Endodermal cell (in vitro differentiated cells): ENCODE results near the gene LPP. TPM values are rescaled to one million over a fixed set of nuclear protein-coding genes. Genes with fewer than 3 reads are reported as not detected.

ENCODE experiments used
- DNase-seq: peaks from one replicate; pipeline ENCODE4 v3.0.0-alpha.2; 2017
- H3K27ac ChIP-seq: 2 replicates; pipeline ENCODE4 v1.5.1; 2013; ENCODE audit warnings: mild to moderate bottlenecking, low read depth, low read length, moderate library complexity
- H3K27me3 ChIP-seq: 2 replicates; pipeline ENCODE4 v1.6.1; 2013; ENCODE audit warnings: mild to moderate bottlenecking, low read length, moderate library complexity; ENCODE audit not compliant: insufficient read depth, control insufficient read depth, poor library complexity, severe bottlenecking
- H3K36me3 ChIP-seq: 2 replicates; pipeline ENCODE4 v1.7.0; 2013; ENCODE audit warnings: mild to moderate bottlenecking, low read length, moderate library complexity; ENCODE audit not compliant: control insufficient read depth, insufficient read depth
- H3K4me1 ChIP-seq: one replicate; pipeline ENCODE4 v1.7.0; 2013; ENCODE audit warnings: low read length; ENCODE audit not compliant: control insufficient read depth, insufficient read depth
- H3K4me3 ChIP-seq: 2 replicates; pipeline ENCODE4 v1.5.1; 2013; ENCODE audit warnings: mild to moderate bottlenecking, low read length, moderate library complexity
- H3K9ac ChIP-seq: 2 replicates; pipeline ENCODE4 v1.6.1; 2013; ENCODE audit warnings: mild to moderate bottlenecking, low read length, moderate library complexity; ENCODE audit not compliant: poor library complexity, severe bottlenecking; ENCODE audit errors: extremely low read depth
- H3K9me3 ChIP-seq: 2 replicates; pipeline ENCODE4 v1.6.1; 2013; ENCODE audit warnings: mild to moderate bottlenecking, low read length, moderate library complexity; ENCODE audit not compliant: control insufficient read depth
- H3K27ac Mint-ChIP-seq: 2 replicates; pipeline ENCODE4 v1.8.0; 2020; ENCODE audit warnings: mixed read lengths
- H3K27me3 Mint-ChIP-seq: 2 replicates; pipeline ENCODE4 v1.8.0; 2021; ENCODE audit warnings: mild to moderate bottlenecking, mixed read lengths; ENCODE audit not compliant: insufficient read depth
- H3K36me3 Mint-ChIP-seq: 2 replicates; pipeline ENCODE4 v1.8.0; 2020; ENCODE audit warnings: low read depth, mixed read lengths
- H3K4me1 Mint-ChIP-seq: 2 replicates; pipeline ENCODE4 v1.8.0; 2020; ENCODE audit warnings: mixed read lengths
- H3K4me3 Mint-ChIP-seq: 2 replicates; pipeline ENCODE4 v1.8.0; 2020; ENCODE audit warnings: mild to moderate bottlenecking, moderate library complexity, mixed read lengths
- H3K9me3 Mint-ChIP-seq: 2 replicates; pipeline ENCODE4 v1.8.0; 2020; ENCODE audit warnings: mild to moderate bottlenecking, mixed read lengths
- CTCF ChIP-seq: fragments of 200-600 bp; sonication (generic); conservative IDR thresholded peaks from 2 replicates; pipeline ENCODE4 v1.5.0; 2021; ENCODE audit warnings: antibody characterized with exemption, mild to moderate bottlenecking
- WGBS, 2 experiments: methylation state at CpG; one replicate each; pipeline versions ENCODE4 v1.1.5 to v1.1.7; 2013; ENCODE audit warnings: missing lambda C conversion rate in 2 of 2, mixed read lengths in 1 of 2; ENCODE audit not compliant: insufficient coverage in 1 of 2, insufficient read length in 1 of 2; 5-methylcytosine and 5-hydroxymethylcytosine counted together
- total RNA-seq, 2 donors: library from RNA; stranded (reverse); fragmentation: NEBNext Ultra II Directional in 1 of 2; extraction: Animal tissue kit (Norgen Biotek cat#: 25700) in 1 of 2; gene quantifications; 2 replicates in 1 of 2; 3 replicates in 1 of 2; pipeline ENCODE4 v1.2.1, GENCODE V29; 2021

The LPP gene
- total RNA-seq, 2 donors from 2014 or later, result 78.0 to 105 TPM

GRCh38 chr3:188488801-188489200 lies 334.8 kb downstream of the LPP start:
- no peak for DNase-seq
- no peak for TF ChIP-seq CTCF
- Histone ChIP-seq H3K27ac (no peak overlapping the region), H3K4me1 (no peaks in the 10 kb centered on the region), H3K9me3 (no peaks in the 10 kb centered on the region), H3K4me3 (no peak overlapping the region), H3K9ac (no peak overlapping the region), H3K27me3 (no peaks in the 10 kb centered on the region), H3K36me3 (peaks cover 61% of the 10 kb centered on the region)
- no peak overlapping the region for H3K4me3 Mint-ChIP-seq
- H3K9me3 Mint-ChIP-seq, result no peaks in the 10 kb centered on the region
- no peak overlapping the region for H3K27ac Mint-ChIP-seq
- H3K36me3 Mint-ChIP-seq, result peaks cover 30% of the 10 kb centered on the region
- no peaks in the 10 kb centered on the region for H3K27me3 Mint-ChIP-seq
- WGBS, 2 experiments, result 78 to 94% methylated on average over 2 to 6 of the region's 6 CpGs
- H3K4me1 Mint-ChIP-seq, result no peaks in the 10 kb centered on the region

- no peaks in the 10 kb centered on the region for H3K27me3 ChIP-seq
- no peak for DNase-seq
- Mint-ChIP-seq H3K27ac (no peak overlapping the region), H3K36me3 (peaks cover 25% of the 10 kb centered on the region), H3K27me3 (no peaks in the 10 kb centered on the region), H3K4me1 (peaks cover 4% of the 10 kb centered on the region), H3K4me3 (no peak overlapping the region), H3K9me3 (no peaks in the 10 kb centered on the region)
- no peak overlapping the region for H3K27ac ChIP-seq
- no peak for TF ChIP-seq CTCF
- H3K4me1 ChIP-seq, result no peaks in the 10 kb centered on the region
- peaks cover 51% of the 10 kb centered on the region for H3K36me3 ChIP-seq
- no peak overlapping the region for H3K4me3 ChIP-seq
- 92 to 97% methylated on average over 1 of the region's 1 CpG for WGBS, 2 experiments
- no peak overlapping the region for H3K9ac ChIP-seq
- H3K9me3 ChIP-seq, result no peaks in the 10 kb centered on the region
Measured at GRCh38 chr3:188489639-188490405, 335.9 kb downstream of the LPP start.

GRCh38 chr3:188490416-188490815 lies 336.5 kb downstream of the LPP start:
- Histone ChIP-seq H3K27me3 (no peaks in the 10 kb centered on the region), H3K27ac (no peak overlapping the region), H3K4me3 (no peak overlapping the region), H3K4me1 (no peaks in the 10 kb centered on the region), H3K9ac (no peak overlapping the region), H3K9me3 (no peaks in the 10 kb centered on the region), H3K36me3 (peaks cover 46% of the 10 kb centered on the region)
- Mint-ChIP-seq H3K27ac (no peak overlapping the region), H3K9me3 (no peaks in the 10 kb centered on the region), H3K4me3 (no peak overlapping the region), H3K4me1 (peaks cover 4% of the 10 kb centered on the region), H3K36me3 (peaks cover 20% of the 10 kb centered on the region), H3K27me3 (no peaks in the 10 kb centered on the region)
- TF ChIP-seq CTCF, result no peak
- DNase-seq, result no peak
- WGBS, 2 experiments, result 95 to 100% methylated on average over 3 to 11 of the region's 11 CpGs
